WTC11 (cell line): Measurements from ENCODE around the gene MEGF6.

Experiments
- CTCF ChIP-seq: fragments of 200-600 bp; IDR thresholded peaks from 2 replicates; pipeline ENCODE4 v1.8.0; 2022; ENCODE audit warnings: antibody characterized with exemption
- SP1 ChIP-seq: sonication (generic); formaldehyde crosslinking; conservative IDR thresholded peaks from 2 replicates; pipeline ENCODE4 v1.8.1; 2022; ENCODE audit warnings: missing genetic modification reagents

- TF ChIP-seq CTCF = no peak
- no peak for TF ChIP-seq SP1 (CRISPR knock-in tag)
Measured at GRCh38 chr1:3442331-3442730, 169.0 kb downstream of the MEGF6 start.
